ENCODE measurements around the gene SLC2A8. TPM values are rescaled to one million over a fixed set of nuclear protein-coding genes. Genes with fewer than 3 reads are reported as not detected.

The SLC2A8 gene
- total RNA-seq, 1 experiment from 2014 or later, result 37.4 TPM

DNA sequence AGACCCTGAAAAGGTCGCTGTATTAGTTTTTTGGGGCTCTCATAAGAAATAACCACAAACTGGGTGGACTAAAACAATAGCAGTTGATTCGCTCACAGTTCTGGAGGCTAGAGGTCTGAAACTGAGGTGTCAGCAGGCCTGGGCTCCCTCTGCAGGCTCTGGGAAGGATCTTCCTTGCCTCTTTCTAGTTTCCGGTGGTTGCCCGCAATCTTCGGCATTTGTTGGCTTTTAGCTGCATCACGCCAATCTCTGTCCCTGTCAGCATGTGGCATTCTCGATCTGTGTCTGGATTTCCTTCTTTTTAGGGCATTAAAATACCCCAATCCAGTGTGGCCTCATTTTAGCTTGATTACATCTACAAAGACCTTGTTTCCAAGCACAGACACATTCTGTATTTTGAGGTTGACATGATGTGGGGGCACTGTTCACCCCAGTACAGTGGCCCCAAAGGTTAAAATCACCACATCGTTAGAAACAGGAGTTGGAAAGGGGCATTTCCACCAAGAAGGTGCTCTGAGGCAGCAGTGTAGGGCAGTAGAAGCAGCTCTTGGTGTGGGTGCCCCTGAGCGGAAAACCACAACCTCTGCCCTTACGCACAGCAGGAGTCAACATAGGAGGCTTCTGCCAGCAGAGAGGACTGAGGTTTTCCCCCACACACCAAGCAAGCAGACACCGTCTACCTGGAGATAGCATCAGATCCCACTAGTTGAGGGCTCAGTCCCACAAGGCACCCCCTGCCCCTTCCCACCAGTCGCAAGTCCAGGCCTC lies 40.7 kb downstream of the SLC2A8 start:
- Mint-ChIP-seq H3K27me3 (ENCODE audit: low read depth) (no peaks in the 10 kb centered on the region), H3K27ac (no peak overlapping the region), H3K9me3 (no peaks in the 10 kb centered on the region), H3K4me1 (no peaks in the 10 kb centered on the region), H3K4me3 (no peak overlapping the region), H3K36me3 (peaks cover 86% of the 10 kb centered on the region)
- peak; percentile 53; the same call in 1 of the 2 replicates for ATAC-seq
- no peak for TF ChIP-seq ZBTB21 (CRISPR knock-in tag; IDR thresholded peaks at IDR 0.05; ENCODE audit: borderline replicate concordance)
- no peak for TF ChIP-seq ZNF219 (CRISPR knock-in tag; IDR thresholded peaks at IDR 0.05; ENCODE audit: borderline replicate concordance)
- TF ChIP-seq ESRRA (CRISPR knock-in tag; IDR thresholded peaks at IDR 0.05; ENCODE audit: borderline replicate concordance), result no peak
- no peak for TF ChIP-seq AFF4 (CRISPR knock-in tag; IDR thresholded peaks at IDR 0.05; ENCODE audit: borderline replicate concordance)
- no peak for TF ChIP-seq ATF3 (CRISPR knock-in tag; conservative IDR thresholded peaks at IDR 0.05)
- TF ChIP-seq, protein P1, sequence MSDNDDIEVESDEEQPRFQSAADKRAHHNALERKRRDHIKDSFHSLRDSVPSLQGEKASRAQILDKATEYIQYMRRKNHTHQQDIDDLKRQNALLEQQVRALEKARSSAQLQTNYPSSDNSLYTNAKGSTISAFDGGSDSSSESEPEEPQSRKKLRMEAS (CRISPR knock-in tag; IDR thresholded peaks at IDR 0.05), result no peak
- TF ChIP-seq NFE2L1 (CRISPR knock-in tag; IDR thresholded peaks at IDR 0.05), result no peak
- no peak for TF ChIP-seq CREM (CRISPR knock-in tag; IDR thresholded peaks at IDR 0.05)
- TF ChIP-seq, protein P2, sequence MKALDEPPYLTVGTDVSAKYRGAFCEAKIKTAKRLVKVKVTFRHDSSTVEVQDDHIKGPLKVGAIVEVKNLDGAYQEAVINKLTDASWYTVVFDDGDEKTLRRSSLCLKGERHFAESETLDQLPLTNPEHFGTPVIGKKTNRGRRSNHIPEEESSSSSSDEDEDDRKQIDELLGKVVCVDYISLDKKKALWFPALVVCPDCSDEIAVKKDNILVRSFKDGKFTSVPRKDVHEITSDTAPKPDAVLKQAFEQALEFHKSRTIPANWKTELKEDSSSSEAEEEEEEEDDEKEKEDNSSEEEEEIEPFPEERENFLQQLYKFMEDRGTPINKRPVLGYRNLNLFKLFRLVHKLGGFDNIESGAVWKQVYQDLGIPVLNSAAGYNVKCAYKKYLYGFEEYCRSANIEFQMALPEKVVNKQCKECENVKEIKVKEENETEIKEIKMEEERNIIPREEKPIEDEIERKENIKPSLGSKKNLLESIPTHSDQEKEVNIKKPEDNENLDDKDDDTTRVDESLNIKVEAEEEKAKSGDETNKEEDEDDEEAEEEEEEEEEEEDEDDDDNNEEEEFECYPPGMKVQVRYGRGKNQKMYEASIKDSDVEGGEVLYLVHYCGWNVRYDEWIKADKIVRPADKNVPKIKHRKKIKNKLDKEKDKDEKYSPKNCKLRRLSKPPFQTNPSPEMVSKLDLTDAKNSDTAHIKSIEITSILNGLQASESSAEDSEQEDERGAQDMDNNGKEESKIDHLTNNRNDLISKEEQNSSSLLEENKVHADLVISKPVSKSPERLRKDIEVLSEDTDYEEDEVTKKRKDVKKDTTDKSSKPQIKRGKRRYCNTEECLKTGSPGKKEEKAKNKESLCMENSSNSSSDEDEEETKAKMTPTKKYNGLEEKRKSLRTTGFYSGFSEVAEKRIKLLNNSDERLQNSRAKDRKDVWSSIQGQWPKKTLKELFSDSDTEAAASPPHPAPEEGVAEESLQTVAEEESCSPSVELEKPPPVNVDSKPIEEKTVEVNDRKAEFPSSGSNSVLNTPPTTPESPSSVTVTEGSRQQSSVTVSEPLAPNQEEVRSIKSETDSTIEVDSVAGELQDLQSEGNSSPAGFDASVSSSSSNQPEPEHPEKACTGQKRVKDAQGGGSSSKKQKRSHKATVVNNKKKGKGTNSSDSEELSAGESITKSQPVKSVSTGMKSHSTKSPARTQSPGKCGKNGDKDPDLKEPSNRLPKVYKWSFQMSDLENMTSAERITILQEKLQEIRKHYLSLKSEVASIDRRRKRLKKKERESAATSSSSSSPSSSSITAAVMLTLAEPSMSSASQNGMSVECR (CRISPR knock-in tag; IDR thresholded peaks at IDR 0.05; ENCODE audit: borderline replicate concordance), result no peak
- TF ChIP-seq FOXP1 (CRISPR knock-in tag; IDR thresholded peaks at IDR 0.05; ENCODE audit: borderline replicate concordance), result no peak
- TF ChIP-seq, protein P3, sequence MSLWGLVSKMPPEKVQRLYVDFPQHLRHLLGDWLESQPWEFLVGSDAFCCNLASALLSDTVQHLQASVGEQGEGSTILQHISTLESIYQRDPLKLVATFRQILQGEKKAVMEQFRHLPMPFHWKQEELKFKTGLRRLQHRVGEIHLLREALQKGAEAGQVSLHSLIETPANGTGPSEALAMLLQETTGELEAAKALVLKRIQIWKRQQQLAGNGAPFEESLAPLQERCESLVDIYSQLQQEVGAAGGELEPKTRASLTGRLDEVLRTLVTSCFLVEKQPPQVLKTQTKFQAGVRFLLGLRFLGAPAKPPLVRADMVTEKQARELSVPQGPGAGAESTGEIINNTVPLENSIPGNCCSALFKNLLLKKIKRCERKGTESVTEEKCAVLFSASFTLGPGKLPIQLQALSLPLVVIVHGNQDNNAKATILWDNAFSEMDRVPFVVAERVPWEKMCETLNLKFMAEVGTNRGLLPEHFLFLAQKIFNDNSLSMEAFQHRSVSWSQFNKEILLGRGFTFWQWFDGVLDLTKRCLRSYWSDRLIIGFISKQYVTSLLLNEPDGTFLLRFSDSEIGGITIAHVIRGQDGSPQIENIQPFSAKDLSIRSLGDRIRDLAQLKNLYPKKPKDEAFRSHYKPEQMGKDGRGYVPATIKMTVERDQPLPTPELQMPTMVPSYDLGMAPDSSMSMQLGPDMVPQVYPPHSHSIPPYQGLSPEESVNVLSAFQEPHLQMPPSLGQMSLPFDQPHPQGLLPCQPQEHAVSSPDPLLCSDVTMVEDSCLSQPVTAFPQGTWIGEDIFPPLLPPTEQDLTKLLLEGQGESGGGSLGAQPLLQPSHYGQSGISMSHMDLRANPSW (CRISPR knock-in tag; conservative IDR thresholded peaks at IDR 0.05; ENCODE audit: low read depth), result no peak
- TF ChIP-seq GABPB1 (CRISPR knock-in tag; IDR thresholded peaks at IDR 0.05), result no peak
- TF ChIP-seq PRRX2 (CRISPR knock-in tag; IDR thresholded peaks at IDR 0.05), result no peak
- TF ChIP-seq NR3C1 (CRISPR knock-in tag; conservative IDR thresholded peaks at IDR 0.05; ENCODE audit: low read depth), result no peak
- TF ChIP-seq ZNF232 (CRISPR knock-in tag; IDR thresholded peaks at IDR 0.05), result no peak
- TF ChIP-seq ATF1 (CRISPR knock-in tag; IDR thresholded peaks at IDR 0.05), result no peak
- no peak for DNase-seq (ENCODE audit: low spot score)
- ChIA-PET CTCF (interaction anchor here (1.2 to 1.4 kb wide), 4 partner anchors 9 to 77 kb away, joined by 3 to 6 read pairs (median 4); partner anchors contain the start of gene SLC2A8), POLR2A (interaction anchor here (0.6 kb wide), 1 partner anchor 541 kb away, joined by 3 read pairs; no protein-coding TSS in a partner anchor)

Measured in WTC11 (cell line).